ENCODE results near the gene TBX15. TPM values are rescaled to one million over a fixed set of nuclear protein-coding genes. Genes with fewer than 3 reads are reported as not detected.

TBX15 gene
- total RNA-seq, 1 experiment from 2014 or later: 0.09 TPM

DNA sequence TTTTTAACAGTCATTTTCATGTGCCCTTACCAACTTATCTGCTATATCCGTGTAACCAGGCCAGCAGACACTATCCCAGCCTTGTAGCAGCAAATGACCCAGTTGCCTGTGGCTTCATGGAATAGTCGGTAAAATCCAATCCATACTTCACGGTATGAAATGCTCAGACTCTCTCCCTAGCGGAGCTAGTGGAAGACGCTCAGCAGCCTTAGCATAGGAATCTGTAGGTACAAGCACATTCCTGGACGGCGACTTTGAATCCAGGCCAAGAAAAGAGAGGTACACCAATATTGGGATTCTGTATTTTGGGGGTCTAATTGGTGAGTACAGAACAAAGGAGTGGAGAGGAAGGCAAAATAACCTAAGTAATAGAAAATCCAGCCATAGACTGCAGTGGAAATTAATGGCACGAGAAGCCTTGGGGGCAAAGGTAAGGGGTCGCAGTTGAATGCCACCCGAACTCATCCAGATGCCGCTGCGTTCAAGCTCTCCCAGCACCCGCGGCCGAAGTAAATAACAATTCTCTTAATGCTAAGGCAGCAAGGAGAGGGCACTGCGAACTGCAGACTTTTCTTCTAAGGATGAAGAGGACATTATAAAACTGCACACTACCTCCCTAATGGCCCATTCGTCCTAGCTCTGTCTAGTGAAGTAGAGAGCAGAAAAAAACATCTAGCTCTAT is 17.7 kb upstream of the TBX15 start:
- Mint-ChIP-seq H3K27me3 (ENCODE audit: insufficient read depth, unreplicated experiment) (no peaks in the 10 kb centered on the region), H3K27ac (ENCODE audit: low read depth, unreplicated experiment) (no peak overlapping the region), H3K4me1 (ENCODE audit: insufficient read depth, unreplicated experiment) (peaks cover 18% of the 10 kb centered on the region), H3K9me3 (ENCODE audit: unreplicated experiment) (no peaks in the 10 kb centered on the region), H3K4me3 (ENCODE audit: unreplicated experiment) (no peak overlapping the region), H3K36me3 (ENCODE audit: insufficient read depth, unreplicated experiment) (no peaks in the 10 kb centered on the region)
- ChIA-PET POLR2A (interaction anchor here (0.5 kb wide), 1 partner anchor 72 kb away, joined by 3 read pairs; no protein-coding TSS in a partner anchor), CTCF (interaction anchor here (0.6 to 1.2 kb wide), 5 partner anchors 8 to 854 kb away, joined by 3 to 5 read pairs (median 4); no protein-coding TSS in a partner anchor)
- TF ChIP-seq, protein P1, sequence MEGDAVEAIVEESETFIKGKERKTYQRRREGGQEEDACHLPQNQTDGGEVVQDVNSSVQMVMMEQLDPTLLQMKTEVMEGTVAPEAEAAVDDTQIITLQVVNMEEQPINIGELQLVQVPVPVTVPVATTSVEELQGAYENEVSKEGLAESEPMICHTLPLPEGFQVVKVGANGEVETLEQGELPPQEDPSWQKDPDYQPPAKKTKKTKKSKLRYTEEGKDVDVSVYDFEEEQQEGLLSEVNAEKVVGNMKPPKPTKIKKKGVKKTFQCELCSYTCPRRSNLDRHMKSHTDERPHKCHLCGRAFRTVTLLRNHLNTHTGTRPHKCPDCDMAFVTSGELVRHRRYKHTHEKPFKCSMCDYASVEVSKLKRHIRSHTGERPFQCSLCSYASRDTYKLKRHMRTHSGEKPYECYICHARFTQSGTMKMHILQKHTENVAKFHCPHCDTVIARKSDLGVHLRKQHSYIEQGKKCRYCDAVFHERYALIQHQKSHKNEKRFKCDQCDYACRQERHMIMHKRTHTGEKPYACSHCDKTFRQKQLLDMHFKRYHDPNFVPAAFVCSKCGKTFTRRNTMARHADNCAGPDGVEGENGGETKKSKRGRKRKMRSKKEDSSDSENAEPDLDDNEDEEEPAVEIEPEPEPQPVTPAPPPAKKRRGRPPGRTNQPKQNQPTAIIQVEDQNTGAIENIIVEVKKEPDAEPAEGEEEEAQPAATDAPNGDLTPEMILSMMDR (IDR thresholded peaks at IDR 0.05; ENCODE audit: unreplicated experiment): no peak
- intact Hi-C loops (cut with micrococcal nuclease): no loop called here
- no peak for DNase-seq (ENCODE audit: unreplicated experiment)
- no TSS peak for BruUV-seq (replicated peaks)

DNA sequence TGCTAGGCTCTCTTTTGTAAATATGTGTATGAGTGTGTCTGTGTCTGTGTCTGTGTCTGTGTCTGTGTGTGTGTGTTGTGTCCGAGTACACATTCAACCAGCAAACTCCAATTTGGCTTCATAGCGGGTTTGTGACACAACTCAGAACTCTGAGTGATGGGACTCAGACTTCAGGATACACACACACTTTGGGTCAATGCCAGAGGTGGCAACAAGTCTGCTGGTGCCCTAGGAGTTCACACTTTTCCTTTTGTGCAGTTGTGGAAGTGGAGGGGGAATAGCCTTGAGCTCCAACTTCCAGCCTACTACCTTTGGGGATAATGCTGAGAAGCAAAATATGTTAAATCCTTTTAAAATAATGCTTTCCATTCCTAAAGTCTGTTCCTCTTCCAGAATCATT is 16.6 kb upstream of the TBX15 start:
- POLR2A ChIA-PET: no interaction called here
- CTCF ChIA-PET: interaction anchor here (0.6 to 1.2 kb wide), 3 partner anchors 850 to 897 kb away, joined by 3 to 5 read pairs (median 4); no protein-coding TSS in a partner anchor
- H3K4me1 Mint-ChIP-seq (ENCODE audit: insufficient read depth, unreplicated experiment): peaks cover 18% of the 10 kb centered on the region
- no peak overlapping the region for H3K27ac Mint-ChIP-seq (ENCODE audit: low read depth, unreplicated experiment)
- DNase-seq (ENCODE audit: unreplicated experiment): no peak
- H3K4me3 Mint-ChIP-seq (ENCODE audit: unreplicated experiment): no peak overlapping the region
- H3K36me3 Mint-ChIP-seq (ENCODE audit: insufficient read depth, unreplicated experiment): no peaks in the 10 kb centered on the region
- H3K27me3 Mint-ChIP-seq (ENCODE audit: insufficient read depth, unreplicated experiment): no peaks in the 10 kb centered on the region
- TF ChIP-seq, protein P1 (IDR thresholded peaks at IDR 0.05; ENCODE audit: unreplicated experiment): no peak
- H3K9me3 Mint-ChIP-seq (ENCODE audit: unreplicated experiment): no peaks in the 10 kb centered on the region
- no TSS peak for BruUV-seq (replicated peaks)
- intact Hi-C loops (cut with micrococcal nuclease): loop anchor here (5.0 kb wide), 1 partner anchor 42 kb away; no protein-coding TSS in a partner anchor

DNA sequence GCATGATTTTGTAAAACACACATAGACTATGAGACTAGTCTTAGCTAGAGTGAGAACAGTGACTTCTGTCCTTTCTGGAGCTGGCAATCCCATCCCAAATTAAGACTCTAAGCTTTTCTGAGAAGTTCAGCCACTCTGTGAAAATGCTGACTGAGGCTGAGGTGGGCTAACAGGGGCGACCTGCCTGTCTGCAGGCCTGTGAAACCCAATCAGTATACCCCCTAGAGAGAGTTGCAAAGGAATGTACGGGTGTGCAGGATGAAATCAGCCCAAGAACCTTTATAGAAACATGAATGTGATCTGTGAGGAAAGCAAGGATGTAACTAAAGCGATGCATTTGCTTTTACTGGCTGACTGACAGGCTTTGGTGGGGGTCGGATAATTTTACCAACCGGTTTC is 16.0 kb upstream of the TBX15 start:
- CTCF ChIA-PET: interaction anchor here (0.6 to 1.2 kb wide), 3 partner anchors 760 to 850 kb away, joined by 4 to 7 read pairs (median 4); no protein-coding TSS in a partner anchor
- H3K9me3 Mint-ChIP-seq (ENCODE audit: unreplicated experiment): no peaks in the 10 kb centered on the region
- no peak overlapping the region for H3K27ac Mint-ChIP-seq (ENCODE audit: low read depth, unreplicated experiment)
- peaks cover 16% of the 10 kb centered on the region for H3K4me1 Mint-ChIP-seq (ENCODE audit: insufficient read depth, unreplicated experiment)
- BruUV-seq (replicated peaks): no TSS peak
- H3K27me3 Mint-ChIP-seq (ENCODE audit: insufficient read depth, unreplicated experiment): no peaks in the 10 kb centered on the region
- TF ChIP-seq, protein P1 (IDR thresholded peaks at IDR 0.05; ENCODE audit: unreplicated experiment): no peak
- DNase-seq (ENCODE audit: unreplicated experiment): no peak
- no peaks in the 10 kb centered on the region for H3K36me3 Mint-ChIP-seq (ENCODE audit: insufficient read depth, unreplicated experiment)
- POLR2A ChIA-PET: no interaction called here
- intact Hi-C loops (cut with micrococcal nuclease): loop anchor here (5.0 kb wide), 1 partner anchor 42 kb away; no protein-coding TSS in a partner anchor
- H3K4me3 Mint-ChIP-seq (ENCODE audit: unreplicated experiment): no peak overlapping the region

DNA sequence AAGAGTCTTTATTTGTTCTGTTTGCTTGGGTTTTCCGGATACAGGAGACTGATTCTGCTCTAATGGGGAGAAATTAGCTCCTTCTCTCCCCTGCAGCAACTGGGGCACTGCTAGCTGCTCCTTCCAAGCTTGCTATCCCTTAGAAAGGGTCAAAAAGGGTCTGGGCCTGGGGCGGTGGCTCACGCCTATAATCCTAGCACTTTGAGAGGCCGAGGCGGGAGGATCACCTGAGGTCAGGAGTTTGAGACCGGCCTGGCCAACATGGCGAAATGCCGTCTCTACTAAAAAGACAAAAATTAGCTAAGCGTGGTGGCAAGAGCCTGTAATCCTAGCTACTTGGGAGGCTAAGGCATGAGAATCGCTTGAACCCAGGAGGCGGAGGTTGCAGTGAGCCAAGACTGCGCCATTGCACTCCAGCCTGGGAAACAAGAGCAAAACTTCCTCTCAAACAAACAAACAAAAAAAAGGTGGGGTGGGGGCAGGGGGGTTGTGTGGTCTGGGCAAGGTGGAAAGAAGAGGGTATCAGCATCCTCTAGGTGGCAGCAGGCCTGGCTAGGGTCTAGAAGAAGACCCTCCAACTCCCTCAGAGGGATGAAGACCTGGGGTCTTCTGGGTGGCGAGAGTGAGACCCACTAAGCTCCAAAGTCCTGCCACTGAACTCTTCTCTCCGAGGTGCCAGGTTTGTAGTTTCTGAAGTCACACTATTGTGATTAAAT is 15.4 kb upstream of the TBX15 start:
- no peak overlapping the region for H3K4me3 Mint-ChIP-seq (ENCODE audit: unreplicated experiment)
- no peak for DNase-seq (ENCODE audit: unreplicated experiment)
- BruUV-seq (replicated peaks): no TSS peak
- intact Hi-C loops (cut with micrococcal nuclease): loop anchor here (5.0 kb wide), 1 partner anchor 41 kb away; no protein-coding TSS in a partner anchor
- no peaks in the 10 kb centered on the region for H3K27me3 Mint-ChIP-seq (ENCODE audit: insufficient read depth, unreplicated experiment)
- H3K36me3 Mint-ChIP-seq (ENCODE audit: insufficient read depth, unreplicated experiment): no peaks in the 10 kb centered on the region
- peaks cover 11% of the 10 kb centered on the region for H3K4me1 Mint-ChIP-seq (ENCODE audit: insufficient read depth, unreplicated experiment)
- TF ChIP-seq, protein P1 (IDR thresholded peaks at IDR 0.05; ENCODE audit: unreplicated experiment): no peak
- no peaks in the 10 kb centered on the region for H3K9me3 Mint-ChIP-seq (ENCODE audit: unreplicated experiment)
- H3K27ac Mint-ChIP-seq (ENCODE audit: low read depth, unreplicated experiment): no peak overlapping the region
- ChIA-PET CTCF (interaction anchor here (0.6 to 1.2 kb wide), 7 partner anchors 37 to 849 kb away, joined by 3 to 7 read pairs (median 4); no protein-coding TSS in a partner anchor), POLR2A (no interaction called here)
